Smooth muscle cell (in vitro differentiated cells): ENCODE results near the gene SMAD3. TPM values are rescaled to one million over a fixed set of nuclear protein-coding genes. Genes with fewer than 3 reads are reported as not detected.
"Not testable (repeated sequence)": the region's sequence is repeated elsewhere in the genome, so short reads cannot be mapped to it uniquely, and the experiment has no call there.

Experiments used
- DNase-seq: peaks from one replicate; lab custom pipeline; 2025; ENCODE audit not compliant: unreplicated experiment; lab: John Stamatoyannopoulos, UW
- H2AFZ ChIP-seq: fragments of 200-600 bp; sonication (generic); 2 replicates; pipeline ENCODE4 v1.6.0; 2016; ENCODE audit warnings: antibody characterized with exemption, low read depth, mild to moderate bottlenecking
- H3F3A ChIP-seq: fragments of 200-600 bp; sonication (generic); 2 replicates; pipeline ENCODE4 v1.6.0; 2017; ENCODE audit warnings: antibody characterized with exemption, low read depth
- H3K27ac ChIP-seq: fragments of 200-600 bp; sonication (generic); 2 replicates; pipeline ENCODE4 v1.5.1; 2016; ENCODE audit warnings: low read depth, mild to moderate bottlenecking
- H3K27me3 ChIP-seq: fragments of 200-600 bp; sonication (generic); 2 replicates; pipeline ENCODE4 v1.6.1; 2016; ENCODE audit warnings: low read depth, mild to moderate bottlenecking
- H3K36me3 ChIP-seq: fragments of 200-600 bp; sonication (generic); 2 replicates; pipeline ENCODE4 v1.5.1; 2016; ENCODE audit warnings: low read depth
- H3K4me1 ChIP-seq: fragments of 200-600 bp; sonication (generic); 2 replicates; pipeline ENCODE4 v1.5.1; 2016; ENCODE audit warnings: low read depth
- H3K4me2 ChIP-seq: fragments of 200-600 bp; sonication (generic); 2 replicates; pipeline ENCODE4 v1.6.0; 2016; ENCODE audit warnings: mild to moderate bottlenecking
- H3K4me3 ChIP-seq: fragments of 200-600 bp; sonication (generic); 2 replicates; pipeline ENCODE4 v1.5.1; 2016; ENCODE audit warnings: mild to moderate bottlenecking
- H3K79me2 ChIP-seq: fragments of 200-600 bp; sonication (generic); 2 replicates; pipeline ENCODE4 v1.6.0; 2016; ENCODE audit warnings: low read depth, mild to moderate bottlenecking
- H3K9ac ChIP-seq: fragments of 200-600 bp; sonication (generic); 2 replicates; pipeline ENCODE4 v1.6.0; 2016; ENCODE audit warnings: low read depth
- H3K9me3 ChIP-seq: fragments of 200-600 bp; sonication (generic); replicated peaks from 2 replicates; pipeline ENCODE4 v1.5.1; 2016; ENCODE audit warnings: low read depth
- H4K20me1 ChIP-seq: fragments of 200-600 bp; sonication (generic); 2 replicates; pipeline ENCODE4 v1.6.0; 2016; ENCODE audit warnings: low read depth
- WGBS: methylation state at CpG from one replicate; pipeline ENCODE4 v1.1.7; 2016; ENCODE audit warnings: low lambda C conversion rate; 5-methylcytosine and 5-hydroxymethylcytosine counted together
- polyA plus RNA-seq: library from polyadenylated mRNA; unstranded; fragments of >200 nt; fragmentation: Nextera tagmentation; extraction: Ambion mirVana; gene quantifications from 2 replicates; pipeline ENCODE4 v1.2.1, GENCODE V29; 2016
- total RNA-seq: library from RNA; depleted of rRNA; stranded (reverse); fragments of >200 nt; gene quantifications from 2 replicates; pipeline ENCODE4 v1.2.3, GENCODE V29; 2014
- TF ChIP-seq, protein P1 (sequence below): fragments of 200-600 bp; sonication (generic); IDR thresholded peaks from 2 replicates; pipeline ENCODE4 v1.5.1; 2017; ENCODE audit warnings: borderline replicate concordance, mild to moderate bottlenecking, antibody characterized with exemption; ENCODE audit not compliant: insufficient read depth, poor library complexity, severe bottlenecking

SMAD3 gene
- total and polyA plus RNA-seq, 2 experiments from 2014 or later = 20.2 to 21.9 TPM

GRCh38 chr15:67026610-67026967 lies 38.8 kb upstream of the SMAD3 start:
- H3K36me3 ChIP-seq = no peaks in the 10 kb centered on the region
- H3K4me1 ChIP-seq = peaks cover 27% of the 10 kb centered on the region
- 81% methylated on average over 4 of the region's 4 CpGs for WGBS
- peak overlapping the region; percentile 80 for H3K27ac ChIP-seq
- H3K79me2 ChIP-seq = no peaks in the 10 kb centered on the region
- H3K9ac ChIP-seq = no peak overlapping the region
- H3K4me3 ChIP-seq = no peak overlapping the region
- H3F3A ChIP-seq = peaks cover 34% of the 10 kb centered on the region
- no peaks in the 10 kb centered on the region for H3K27me3 ChIP-seq
- H3K4me2 ChIP-seq = peak overlapping the region; percentile 27
- no peaks in the 10 kb centered on the region for H3K9me3 ChIP-seq
- H4K20me1 ChIP-seq = no peaks in the 10 kb centered on the region
- TF ChIP-seq, protein P1, sequence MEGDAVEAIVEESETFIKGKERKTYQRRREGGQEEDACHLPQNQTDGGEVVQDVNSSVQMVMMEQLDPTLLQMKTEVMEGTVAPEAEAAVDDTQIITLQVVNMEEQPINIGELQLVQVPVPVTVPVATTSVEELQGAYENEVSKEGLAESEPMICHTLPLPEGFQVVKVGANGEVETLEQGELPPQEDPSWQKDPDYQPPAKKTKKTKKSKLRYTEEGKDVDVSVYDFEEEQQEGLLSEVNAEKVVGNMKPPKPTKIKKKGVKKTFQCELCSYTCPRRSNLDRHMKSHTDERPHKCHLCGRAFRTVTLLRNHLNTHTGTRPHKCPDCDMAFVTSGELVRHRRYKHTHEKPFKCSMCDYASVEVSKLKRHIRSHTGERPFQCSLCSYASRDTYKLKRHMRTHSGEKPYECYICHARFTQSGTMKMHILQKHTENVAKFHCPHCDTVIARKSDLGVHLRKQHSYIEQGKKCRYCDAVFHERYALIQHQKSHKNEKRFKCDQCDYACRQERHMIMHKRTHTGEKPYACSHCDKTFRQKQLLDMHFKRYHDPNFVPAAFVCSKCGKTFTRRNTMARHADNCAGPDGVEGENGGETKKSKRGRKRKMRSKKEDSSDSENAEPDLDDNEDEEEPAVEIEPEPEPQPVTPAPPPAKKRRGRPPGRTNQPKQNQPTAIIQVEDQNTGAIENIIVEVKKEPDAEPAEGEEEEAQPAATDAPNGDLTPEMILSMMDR = no peak
- H2AFZ ChIP-seq = no peak overlapping the region
- DNase-seq = no peak

GRCh38 chr15:67028440-67028839 lies 37.0 kb upstream of the SMAD3 start:
- H3K79me2 ChIP-seq, H3K4me3 ChIP-seq, H4K20me1 ChIP-seq, H3K36me3 ChIP-seq, H3K9me3 ChIP-seq, H2AFZ ChIP-seq, DNase-seq, H3K4me2 ChIP-seq, H3K27me3 ChIP-seq, H3K9ac ChIP-seq: not testable (repeated sequence)
- Histone ChIP-seq H3F3A (peaks cover 34% of the 10 kb centered on the region), H3K27ac (peak overlapping the region; percentile 22), H3K4me1 (peaks cover 31% of the 10 kb centered on the region)
- 93% methylated on average over 3 of the region's 3 CpGs for WGBS

DNA sequence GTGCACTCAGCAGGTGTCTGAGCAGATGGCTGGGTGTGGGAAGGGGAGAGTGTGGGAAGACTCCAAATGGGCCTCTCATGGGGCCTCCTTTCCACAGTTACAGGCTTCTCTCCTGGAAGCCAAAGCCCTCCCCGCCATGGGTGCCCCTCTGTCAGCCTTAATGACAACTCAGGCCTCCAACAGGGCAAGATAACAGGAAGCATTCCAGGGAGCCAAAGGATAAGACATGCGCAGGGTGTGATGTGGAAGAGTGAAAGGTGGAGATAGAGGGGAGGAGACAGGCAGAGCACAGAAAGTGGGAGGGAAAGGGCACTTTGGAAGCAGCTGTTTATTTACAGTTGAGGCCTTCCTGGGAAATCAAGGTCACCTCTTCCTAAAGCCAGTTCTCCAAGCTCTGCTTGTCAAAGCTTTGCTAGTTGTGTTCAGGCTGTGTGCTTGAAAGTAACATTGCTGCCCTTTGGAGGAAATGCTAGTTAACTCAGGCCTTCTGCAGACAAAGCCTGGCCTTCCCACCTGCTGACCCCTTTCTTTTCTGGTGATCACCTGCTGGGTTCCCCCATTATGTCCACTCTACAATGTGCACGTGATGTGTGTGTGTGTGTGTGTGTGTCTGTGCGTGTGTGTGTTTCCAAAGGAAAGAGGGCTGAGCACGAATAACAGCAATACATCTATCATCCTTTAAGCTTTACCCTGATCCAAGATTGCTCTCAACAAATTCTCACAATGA lies 35.2 kb upstream of the SMAD3 start:
- Histone ChIP-seq H3K4me3 (no peak overlapping the region), H4K20me1 (no peaks in the 10 kb centered on the region), H3K4me2 (no peak overlapping the region), H3F3A (peaks cover 22% of the 10 kb centered on the region), H3K9ac (no peak overlapping the region), H3K36me3 (no peaks in the 10 kb centered on the region), H3K79me2 (no peaks in the 10 kb centered on the region), H3K4me1 (peaks cover 31% of the 10 kb centered on the region), H3K9me3 (no peaks in the 10 kb centered on the region), H3K27ac (no peak overlapping the region), H3K27me3 (no peaks in the 10 kb centered on the region), H2AFZ (no peak overlapping the region)
- TF ChIP-seq, protein P1 = no peak
- 75% methylated on average over 5 of the region's 5 CpGs for WGBS
- DNase-seq = no peak

DNA sequence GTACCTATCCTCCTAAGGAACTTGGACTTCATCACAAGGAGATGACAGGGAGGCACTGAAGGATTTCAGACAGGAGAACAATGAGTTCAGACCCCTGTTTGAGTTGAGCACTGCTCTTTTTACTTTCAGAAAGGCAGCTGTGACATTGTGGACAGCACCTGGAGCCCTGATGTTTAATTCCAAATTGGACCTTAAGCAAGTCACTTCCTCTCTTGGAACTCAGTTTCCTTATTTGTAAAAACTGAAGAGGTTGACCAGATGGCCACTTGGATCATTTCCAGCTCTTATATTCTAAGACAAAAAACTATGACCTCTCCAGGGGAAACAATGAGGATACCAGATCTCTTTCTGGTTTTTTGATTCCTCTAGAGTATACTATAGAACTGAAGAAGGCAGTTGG lies 34.1 kb upstream of the SMAD3 start:
- H3K27me3 ChIP-seq = no peaks in the 10 kb centered on the region
- peaks cover 12% of the 10 kb centered on the region for H3F3A ChIP-seq
- H3K79me2 ChIP-seq = no peaks in the 10 kb centered on the region
- H3K9me3 ChIP-seq = no peaks in the 10 kb centered on the region
- H2AFZ ChIP-seq = no peak overlapping the region
- H3K4me2 ChIP-seq = no peak overlapping the region
- H3K27ac ChIP-seq = no peak overlapping the region
- H3K4me3 ChIP-seq = no peak overlapping the region
- TF ChIP-seq, protein P1 = no peak
- H4K20me1 ChIP-seq = no peaks in the 10 kb centered on the region
- H3K4me1 ChIP-seq = peaks cover 26% of the 10 kb centered on the region
- no peak for DNase-seq
- H3K9ac ChIP-seq = no peak overlapping the region
- H3K36me3 ChIP-seq = no peaks in the 10 kb centered on the region
